HG02840 (cell line): ENCODE results near the gene GRHL3.

Source experiments
- ATAC-seq: cut with Tn5 transposase; IDR thresholded peaks from one replicate; pipeline ENCODE4 v1.9.1; 2021; ENCODE audit warnings: mild to moderate bottlenecking, moderate library complexity, moderate number of reproducible peaks; ENCODE audit not compliant: unreplicated experiment, low FRiP score

The GRHL3 gene

DNA sequence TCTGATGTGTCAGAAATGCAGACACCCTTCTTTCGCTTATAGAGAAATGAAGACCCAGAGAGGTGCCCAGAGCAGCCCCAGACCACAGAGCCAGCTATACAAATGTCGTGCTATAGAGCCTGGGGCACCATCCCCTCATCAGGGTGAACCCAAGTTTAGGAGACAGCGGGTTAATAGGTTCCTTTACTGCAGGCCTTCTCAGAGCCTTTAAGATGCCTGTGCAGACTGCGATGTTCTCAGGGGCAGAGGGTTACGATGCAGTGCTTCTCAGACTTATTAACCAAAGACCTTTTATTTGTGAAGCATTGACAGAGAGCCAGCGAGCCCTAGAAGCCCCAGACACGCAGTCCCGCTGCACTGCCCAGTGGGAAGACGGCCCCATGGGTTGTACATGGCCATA is 47.5 kb downstream of the GRHL3 start:
- no peak for ATAC-seq

DNA sequence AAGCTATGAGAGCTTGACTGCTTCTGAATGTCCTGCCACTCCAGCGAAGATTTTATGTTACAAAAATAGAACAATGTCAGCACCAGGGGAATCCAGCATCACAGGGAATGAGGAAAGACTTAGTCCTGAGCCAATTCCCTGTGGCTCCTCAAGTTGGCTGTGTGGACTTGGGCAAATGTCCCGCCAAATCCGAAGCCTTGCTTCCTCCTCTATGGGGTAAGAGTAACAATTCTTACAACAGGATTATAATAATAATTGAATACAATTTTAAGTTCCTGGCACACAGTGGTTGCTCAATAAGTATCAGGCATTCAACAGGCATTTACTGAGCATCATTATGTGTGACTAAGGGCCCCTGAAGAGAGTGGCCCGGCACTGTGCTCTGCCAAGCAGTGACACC is 50.0 kb downstream of the GRHL3 start:
- no peak for ATAC-seq

GRCh38 chr1:24369801-24370200 is 50.6 kb downstream of the GRHL3 start:
- no peak for ATAC-seq

- ATAC-seq = no peak
Measured at GRCh38 chr1:24373044-24373443, 53.9 kb downstream of the GRHL3 start.

DNA sequence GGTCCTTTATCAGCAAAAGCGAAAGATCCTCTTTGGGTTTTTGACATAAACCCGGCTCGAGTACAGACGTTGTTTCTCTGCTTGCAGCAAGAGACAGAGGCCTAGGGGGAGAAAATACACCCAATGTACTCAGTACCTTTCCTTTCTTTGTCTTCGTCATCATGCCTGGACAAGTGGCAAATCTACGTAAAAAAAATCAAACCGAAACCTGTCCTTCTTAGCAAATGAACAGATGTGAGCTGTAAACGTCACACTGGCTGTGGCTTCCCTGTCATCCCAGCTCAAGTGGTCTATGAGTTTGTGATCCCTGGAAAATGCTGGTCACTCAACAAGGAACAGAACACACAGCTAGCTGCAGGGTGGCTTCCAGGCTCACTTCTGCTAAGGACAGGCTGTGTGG is 54.6 kb downstream of the GRHL3 start:
- no peak for ATAC-seq

GRCh38 chr1:24374891-24375786 is 56.0 kb downstream of the GRHL3 start:
- ATAC-seq = no peak

GRCh38 chr1:24379733-24380315 is 60.7 kb downstream of the GRHL3 start:
- no peak for ATAC-seq

DNA sequence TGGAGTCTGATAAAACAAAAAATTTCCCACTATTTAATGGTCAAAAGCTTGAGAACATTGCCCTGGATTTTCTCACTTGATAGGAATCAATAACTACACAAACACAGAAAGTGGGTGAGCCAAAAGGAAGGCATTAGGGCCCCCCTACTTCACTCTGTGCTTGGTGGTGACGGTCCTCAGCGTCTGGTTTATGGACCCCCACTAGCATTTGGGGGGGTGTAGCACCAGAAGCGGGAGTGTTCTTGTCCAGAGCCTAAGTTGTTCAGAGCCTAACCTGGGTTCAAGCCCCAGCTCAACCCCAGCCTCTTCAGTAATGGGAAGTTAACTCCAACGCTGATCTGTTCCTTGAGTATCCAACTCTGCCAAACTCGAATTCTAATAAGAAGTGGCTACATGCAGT is 61.4 kb downstream of the GRHL3 start:
- no peak for ATAC-seq

DNA sequence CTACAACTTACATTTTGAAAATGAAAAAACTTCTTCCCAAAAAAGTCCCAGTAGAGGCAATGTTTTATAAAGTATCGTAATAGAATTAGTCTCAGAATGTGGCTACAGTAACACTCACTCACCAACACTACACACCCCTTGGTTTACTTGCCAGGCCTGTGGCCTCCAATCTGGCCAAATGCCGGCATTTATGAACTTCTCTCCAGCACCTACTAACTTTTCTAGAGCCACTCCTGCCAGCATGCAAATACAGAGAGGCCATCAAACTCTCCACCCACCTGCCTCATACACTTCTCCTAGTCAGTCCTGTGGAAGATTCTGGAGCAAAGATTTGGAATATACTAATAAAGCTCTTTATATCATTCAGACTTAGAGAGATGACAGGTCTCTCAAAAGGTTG is 62.1 kb downstream of the GRHL3 start:
- no peak for ATAC-seq

DNA sequence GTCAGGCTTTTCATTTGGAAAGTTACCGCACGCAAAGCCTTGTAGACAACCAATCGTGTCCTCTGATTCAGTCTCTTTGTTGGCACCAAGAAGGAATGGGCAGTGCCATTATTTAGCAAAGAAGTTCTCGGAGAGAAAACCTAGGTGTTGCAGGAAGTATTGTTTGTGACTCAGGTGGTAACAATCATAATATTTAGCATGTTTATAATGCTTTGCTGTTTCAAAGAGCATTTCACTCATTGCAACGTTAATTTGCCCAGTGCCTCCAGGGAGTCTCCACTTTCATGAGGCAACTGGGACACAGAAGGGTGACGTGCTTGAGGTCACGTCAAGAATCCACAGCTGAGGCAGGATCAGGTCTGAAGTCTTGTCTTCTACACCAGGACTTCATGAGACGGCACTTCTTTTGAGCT is 63.0 kb downstream of the GRHL3 start:
- ATAC-seq = no peak

- no peak for ATAC-seq
Measured at GRCh38 chr1:24383381-24383940, 64.3 kb downstream of the GRHL3 start.

DNA sequence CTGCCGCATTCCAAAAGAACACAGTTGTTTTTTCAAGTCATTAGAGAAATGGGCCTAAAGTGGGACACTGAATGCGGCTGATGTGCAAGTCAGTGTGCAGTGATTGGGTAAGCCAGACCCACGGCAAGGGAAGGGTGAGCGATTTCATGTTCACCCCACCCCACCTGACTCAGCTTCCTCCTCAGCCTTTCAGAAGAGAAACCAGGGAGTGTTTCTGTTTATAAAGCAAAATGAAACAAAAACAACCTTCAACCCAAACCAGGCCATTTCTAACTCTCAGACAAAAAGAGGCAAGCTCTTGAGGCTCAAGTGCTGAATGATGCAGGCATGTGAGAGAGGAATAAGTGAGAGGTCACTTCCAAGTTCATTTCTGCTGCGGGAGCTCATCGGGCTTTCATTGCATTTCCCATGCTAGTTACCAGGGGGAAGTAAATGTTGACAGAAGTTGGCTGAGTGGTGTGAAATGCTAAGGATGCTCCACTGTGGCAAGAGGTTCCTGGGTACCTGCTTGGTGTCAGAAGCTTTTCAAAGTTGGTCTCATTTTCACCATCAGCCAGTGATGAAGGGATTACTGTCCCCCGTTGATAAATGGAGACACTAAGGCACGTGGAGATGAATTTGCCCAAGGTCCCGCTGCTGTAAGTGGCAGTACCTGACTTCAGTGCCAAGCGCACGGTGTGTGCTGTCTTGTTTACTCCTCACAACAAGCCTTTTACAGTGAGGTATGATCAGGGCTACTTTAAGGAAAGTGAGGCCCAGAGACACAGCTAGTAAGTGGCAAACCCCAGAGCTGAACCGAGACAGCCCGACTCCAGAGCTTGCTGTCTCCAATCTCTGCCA is 65.3 kb downstream of the GRHL3 start:
- no peak for ATAC-seq

- no peak for ATAC-seq
Measured at GRCh38 chr1:24385160-24385940, 66.2 kb downstream of the GRHL3 start.

- no peak for ATAC-seq
Measured at GRCh38 chr1:24386241-24386640, 67.1 kb downstream of the GRHL3 start.

DNA sequence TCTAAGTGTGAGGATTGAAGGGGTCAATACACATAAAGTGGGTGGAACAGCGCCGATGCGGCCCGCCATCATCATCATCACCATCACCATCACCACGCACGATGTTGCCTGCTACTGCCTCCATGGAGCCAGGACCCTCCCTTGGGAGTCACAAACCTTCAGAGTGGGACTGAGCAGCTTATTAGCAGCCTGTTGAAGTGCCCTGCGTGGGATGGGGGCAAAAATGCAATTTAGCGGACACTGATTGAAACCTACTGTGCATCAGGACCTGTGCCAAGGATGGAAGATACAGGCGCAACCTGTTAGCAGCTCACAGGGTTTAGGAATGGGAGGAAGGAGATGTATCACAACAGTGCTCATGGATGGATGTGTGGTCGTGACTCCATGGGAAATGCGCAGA is 67.8 kb downstream of the GRHL3 start:
- no peak for ATAC-seq

DNA sequence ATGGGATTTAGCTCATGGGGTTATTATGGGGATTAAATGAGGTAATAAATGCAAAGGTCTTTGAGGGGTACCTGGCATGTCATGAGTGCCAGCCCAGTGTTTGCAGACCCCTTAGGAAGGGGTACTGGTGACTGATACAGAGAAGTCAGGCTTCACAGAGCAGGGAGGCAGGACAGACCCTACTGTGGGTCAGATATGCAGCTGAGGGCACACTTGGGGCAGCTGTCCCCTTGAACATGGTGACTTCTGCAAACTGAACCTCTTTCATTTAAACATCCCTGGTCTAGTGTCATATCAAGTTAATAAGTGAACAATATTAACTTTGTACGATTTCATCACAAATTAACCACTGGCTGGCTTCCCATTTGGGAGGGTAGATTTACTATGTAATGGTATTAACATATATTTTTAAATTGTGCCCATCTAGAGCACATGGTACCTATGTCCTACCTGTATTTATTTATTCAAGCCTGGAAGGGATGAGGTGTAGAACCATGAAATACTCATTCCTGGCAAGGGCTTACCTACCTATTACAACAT is 68.5 kb downstream of the GRHL3 start:
- ATAC-seq = no peak

GRCh38 chr1:24388331-24388885 is 69.3 kb downstream of the GRHL3 start:
- ATAC-seq = no peak

DNA sequence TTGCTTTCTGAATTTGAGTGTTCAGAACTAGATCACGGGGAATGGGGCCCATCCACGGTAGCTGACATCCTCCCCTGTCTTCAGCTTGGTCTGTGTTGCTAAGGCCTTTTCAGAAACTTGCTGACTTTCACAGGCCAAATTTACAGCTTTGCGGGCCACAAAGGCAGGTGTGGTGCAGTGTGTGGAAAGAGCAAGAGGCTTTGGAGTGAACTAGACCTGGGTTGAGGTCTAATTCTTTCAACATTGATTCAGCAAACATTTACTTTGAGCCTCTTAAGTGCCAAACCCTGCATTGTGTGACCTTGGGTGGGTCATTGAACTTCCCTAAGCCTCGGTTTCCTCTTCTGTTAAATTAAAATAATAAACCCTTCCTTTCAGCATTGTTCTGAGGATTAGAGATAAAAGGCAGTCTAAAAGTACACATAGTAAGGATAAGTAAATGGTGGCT is 70.1 kb downstream of the GRHL3 start:
- ATAC-seq = no peak
